ENCODE measurements around the gene ZG16. TPM values are rescaled to one million over a fixed set of nuclear protein-coding genes. Genes with fewer than 3 reads are reported as not detected.

The ZG16 gene
- total RNA-seq, 2 donors from 2014 or later: not detected

GRCh38 chr16:29820271-29820701, 42.2 kb downstream of the ZG16 start, which contains the start of gene MVP:
Gene MVP, plus strand, starts transcription at chr16:29820462. Its CDS starts 10,088 bp downstream, at chr16:29830550.
- Mint-ChIP-seq H3K27ac (peak within 1 kb of the TSS; percentile 56), H3K27me3 (ENCODE audit: insufficient read depth) (no peaks in the 10 kb centered on the region), H3K36me3 (ENCODE audit: low read depth) (peaks cover 28% of the 10 kb centered on the region), H3K4me1 (peaks cover 28% of the 10 kb centered on the region), H3K4me3 (no peak within 1 kb of the TSS), H3K9me3 (no peaks in the 10 kb centered on the region)
- no peak within 1 kb of the TSS for H3K9ac ChIP-seq (ENCODE audit: extremely low read depth, low read length, poor library complexity, severe bottlenecking)
- no peak within 1 kb of the TSS for H3K4me3 ChIP-seq (ENCODE audit: low read length)
- H3K27me3 ChIP-seq (ENCODE audit: control insufficient read depth, insufficient read depth, low read length, poor library complexity, severe bottlenecking): no peaks in the 10 kb centered on the region
- peaks cover 30% of the 10 kb centered on the region for H3K36me3 ChIP-seq (ENCODE audit: control insufficient read depth, insufficient read depth, low read length)
- H3K27ac ChIP-seq (ENCODE audit: low read depth, low read length): no peak within 1 kb of the TSS
- 70 to 71% methylated on average over 2 to 4 of the region's 4 CpGs for WGBS, 2 experiments (ENCODE audit: insufficient coverage in 1 of 2, insufficient read length in 1 of 2)
- H3K4me1 ChIP-seq (ENCODE audit: control insufficient read depth, insufficient read depth, low read length): no peaks in the 10 kb centered on the region
- H3K9me3 ChIP-seq (ENCODE audit: control insufficient read depth, low read length): no peaks in the 10 kb centered on the region
- DNase-seq: no peak
- TF ChIP-seq, protein P1, sequence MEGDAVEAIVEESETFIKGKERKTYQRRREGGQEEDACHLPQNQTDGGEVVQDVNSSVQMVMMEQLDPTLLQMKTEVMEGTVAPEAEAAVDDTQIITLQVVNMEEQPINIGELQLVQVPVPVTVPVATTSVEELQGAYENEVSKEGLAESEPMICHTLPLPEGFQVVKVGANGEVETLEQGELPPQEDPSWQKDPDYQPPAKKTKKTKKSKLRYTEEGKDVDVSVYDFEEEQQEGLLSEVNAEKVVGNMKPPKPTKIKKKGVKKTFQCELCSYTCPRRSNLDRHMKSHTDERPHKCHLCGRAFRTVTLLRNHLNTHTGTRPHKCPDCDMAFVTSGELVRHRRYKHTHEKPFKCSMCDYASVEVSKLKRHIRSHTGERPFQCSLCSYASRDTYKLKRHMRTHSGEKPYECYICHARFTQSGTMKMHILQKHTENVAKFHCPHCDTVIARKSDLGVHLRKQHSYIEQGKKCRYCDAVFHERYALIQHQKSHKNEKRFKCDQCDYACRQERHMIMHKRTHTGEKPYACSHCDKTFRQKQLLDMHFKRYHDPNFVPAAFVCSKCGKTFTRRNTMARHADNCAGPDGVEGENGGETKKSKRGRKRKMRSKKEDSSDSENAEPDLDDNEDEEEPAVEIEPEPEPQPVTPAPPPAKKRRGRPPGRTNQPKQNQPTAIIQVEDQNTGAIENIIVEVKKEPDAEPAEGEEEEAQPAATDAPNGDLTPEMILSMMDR (conservative IDR thresholded peaks at IDR 0.05): no peak

DNA sequence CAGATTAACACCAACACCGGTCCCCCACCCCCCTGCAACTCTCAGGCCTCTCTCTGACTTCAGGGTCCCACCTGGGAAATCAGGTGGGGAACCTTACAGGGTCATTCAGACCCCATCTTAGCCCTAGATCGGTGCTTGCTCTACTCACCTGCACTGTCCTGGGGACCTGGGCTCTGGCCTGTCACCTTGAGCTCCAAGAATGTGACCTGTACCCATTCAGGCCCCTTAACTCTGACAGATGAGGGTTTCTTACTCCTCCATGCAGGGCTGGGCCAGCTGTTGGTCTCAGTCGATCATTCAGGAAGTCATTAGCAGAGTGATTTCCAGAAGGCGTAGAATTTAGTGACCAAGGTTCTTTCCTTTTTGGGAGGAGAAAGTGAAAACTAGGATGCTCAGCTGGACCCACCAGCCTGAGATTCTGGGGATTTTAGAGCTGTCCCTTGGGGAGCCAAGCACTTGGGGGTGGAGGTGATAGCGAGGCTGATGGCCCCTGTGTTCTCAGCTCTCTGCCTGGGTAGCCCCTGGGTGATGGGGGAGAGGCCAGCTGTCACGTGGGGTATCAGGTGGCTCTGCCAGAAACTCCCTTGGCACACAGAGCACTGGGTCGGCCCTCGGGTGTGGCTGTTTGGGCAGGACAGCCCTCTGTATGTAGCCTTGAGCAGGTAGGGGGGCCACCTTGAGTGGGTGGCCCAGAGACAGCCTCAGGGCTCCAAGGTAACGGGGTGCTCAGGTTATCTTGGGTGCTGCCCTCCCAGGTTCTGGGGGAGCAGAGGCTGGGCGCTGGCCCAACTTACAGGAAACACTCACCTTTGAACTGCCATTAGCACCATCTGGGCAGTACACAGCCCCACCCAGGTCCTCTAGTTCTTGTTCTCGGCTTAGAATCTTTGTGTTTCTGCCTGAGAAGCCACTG, 42.9 kb downstream of the ZG16 start:
- Histone ChIP-seq H3K27me3 (ENCODE audit: control insufficient read depth, insufficient read depth, low read length, poor library complexity, severe bottlenecking) (no peaks in the 10 kb centered on the region), H3K9ac (ENCODE audit: extremely low read depth, low read length, poor library complexity, severe bottlenecking) (no peak overlapping the region), H3K36me3 (ENCODE audit: control insufficient read depth, insufficient read depth, low read length) (peaks cover 30% of the 10 kb centered on the region), H3K4me1 (ENCODE audit: control insufficient read depth, insufficient read depth, low read length) (peaks cover 6% of the 10 kb centered on the region), H3K27ac (ENCODE audit: low read depth, low read length) (no peak overlapping the region), H3K4me3 (ENCODE audit: low read length) (no peak overlapping the region), H3K9me3 (ENCODE audit: control insufficient read depth, low read length) (no peaks in the 10 kb centered on the region)
- DNase-seq: no peak
- peak overlapping the region; percentile 55 for H3K27ac Mint-ChIP-seq
- H3K9me3 Mint-ChIP-seq: no peaks in the 10 kb centered on the region
- no peaks in the 10 kb centered on the region for H3K27me3 Mint-ChIP-seq (ENCODE audit: insufficient read depth)
- H3K4me3 Mint-ChIP-seq: no peak overlapping the region
- WGBS, 2 experiments (ENCODE audit: insufficient coverage in 1 of 2, insufficient read length in 1 of 2): 94 to 97% methylated on average over 8 to 11 of the region's 11 CpGs
- H3K4me1 Mint-ChIP-seq: peaks cover 33% of the 10 kb centered on the region
- peaks cover 28% of the 10 kb centered on the region for H3K36me3 Mint-ChIP-seq (ENCODE audit: low read depth)
- TF ChIP-seq, protein P1 (conservative IDR thresholded peaks at IDR 0.05): no peak

GRCh38 chr16:29821643-29822115, 43.6 kb downstream of the ZG16 start:
- H3K36me3 Mint-ChIP-seq (ENCODE audit: low read depth): peaks cover 28% of the 10 kb centered on the region
- no peak for DNase-seq
- Histone ChIP-seq H3K36me3 (ENCODE audit: control insufficient read depth, insufficient read depth, low read length) (peaks cover 30% of the 10 kb centered on the region), H3K9ac (ENCODE audit: extremely low read depth, low read length, poor library complexity, severe bottlenecking) (no peak overlapping the region), H3K9me3 (ENCODE audit: control insufficient read depth, low read length) (no peaks in the 10 kb centered on the region), H3K4me1 (ENCODE audit: control insufficient read depth, insufficient read depth, low read length) (peaks cover 6% of the 10 kb centered on the region), H3K27ac (ENCODE audit: low read depth, low read length) (no peak overlapping the region), H3K4me3 (ENCODE audit: low read length) (no peak overlapping the region), H3K27me3 (ENCODE audit: control insufficient read depth, insufficient read depth, low read length, poor library complexity, severe bottlenecking) (no peaks in the 10 kb centered on the region)
- 92 to 94% methylated on average over 5 to 7 of the region's 7 CpGs for WGBS, 2 experiments (ENCODE audit: insufficient coverage in 1 of 2, insufficient read length in 1 of 2)
- TF ChIP-seq, protein P1 (conservative IDR thresholded peaks at IDR 0.05): no peak
- H3K9me3 Mint-ChIP-seq: no peaks in the 10 kb centered on the region
- H3K4me1 Mint-ChIP-seq: peaks cover 33% of the 10 kb centered on the region
- no peaks in the 10 kb centered on the region for H3K27me3 Mint-ChIP-seq (ENCODE audit: insufficient read depth)
- H3K4me3 Mint-ChIP-seq: no peak overlapping the region
- H3K27ac Mint-ChIP-seq: peak overlapping the region; percentile 44
